ENCODE data around the gene DHRS7C. TPM values are rescaled to one million over a fixed set of nuclear protein-coding genes. Genes with fewer than 3 reads are reported as not detected.

The DHRS7C gene
- total RNA-seq, 1 experiment from 2014 or later, result not detected

DNA sequence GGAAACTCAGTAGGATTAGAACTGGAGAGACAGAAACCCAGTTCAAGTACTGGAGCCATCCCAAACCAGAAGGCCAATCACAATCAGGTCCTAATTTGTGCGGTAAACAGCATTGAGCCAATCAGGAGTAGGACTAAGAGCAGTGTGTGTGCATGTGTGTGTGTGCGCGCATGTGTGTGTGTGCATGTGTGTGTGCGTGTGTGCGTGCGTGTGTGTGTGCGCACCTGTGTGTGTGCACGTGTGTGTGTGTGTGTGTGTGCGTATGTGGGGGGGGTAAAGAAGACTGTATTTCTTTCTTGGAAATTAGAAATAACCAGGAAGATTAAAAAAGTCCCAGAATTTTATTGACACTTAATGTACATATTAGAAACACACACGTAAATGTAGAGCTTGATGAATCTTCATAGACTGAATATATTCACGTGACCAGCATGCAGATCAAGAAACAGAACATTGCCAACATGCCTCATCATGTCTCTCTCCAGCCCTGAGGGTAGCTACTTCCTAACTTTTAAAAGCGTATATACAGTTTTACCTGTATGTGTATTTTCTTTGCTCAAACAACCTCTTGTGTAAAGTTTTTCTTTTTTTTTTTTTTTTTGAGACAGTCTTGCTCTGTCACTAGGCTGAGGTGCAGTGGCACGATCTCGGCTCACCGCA is 919 bp upstream of the DHRS7C start:
- no peaks in the 10 kb centered on the region for H3K27me3 Mint-ChIP-seq (ENCODE audit: low read depth)
- H3K27ac Mint-ChIP-seq, result no peak overlapping the region
- POLR2A ChIA-PET, result no interaction called here
- no peaks in the 10 kb centered on the region for H3K36me3 Mint-ChIP-seq
- CTCF ChIA-PET, result no interaction called here
- no peak for ATAC-seq
- no peak for DNase-seq (ENCODE audit: low spot score)
- TF ChIP-seq ZNF423 (CRISPR knock-in tag; IDR thresholded peaks at IDR 0.05) (no peak), SMAD3 (CRISPR knock-in tag; IDR thresholded peaks at IDR 0.05; ENCODE audit: borderline replicate concordance) (no peak), TEAD4 (CRISPR knock-in tag; IDR thresholded peaks at IDR 0.05) (no peak), ZNF138 (CRISPR knock-in tag; conservative IDR thresholded peaks at IDR 0.05) (no peak), ZNF671 (CRISPR knock-in tag; IDR thresholded peaks at IDR 0.05) (no peak), KAT7 (CRISPR knock-in tag; IDR thresholded peaks at IDR 0.05; ENCODE audit: borderline replicate concordance) (no peak), HMGXB4 (CRISPR knock-in tag; IDR thresholded peaks at IDR 0.05) (no peak), ZNF425 (CRISPR knock-in tag; conservative IDR thresholded peaks at IDR 0.05) (no peak)
- TF ChIP-seq, protein P1, sequence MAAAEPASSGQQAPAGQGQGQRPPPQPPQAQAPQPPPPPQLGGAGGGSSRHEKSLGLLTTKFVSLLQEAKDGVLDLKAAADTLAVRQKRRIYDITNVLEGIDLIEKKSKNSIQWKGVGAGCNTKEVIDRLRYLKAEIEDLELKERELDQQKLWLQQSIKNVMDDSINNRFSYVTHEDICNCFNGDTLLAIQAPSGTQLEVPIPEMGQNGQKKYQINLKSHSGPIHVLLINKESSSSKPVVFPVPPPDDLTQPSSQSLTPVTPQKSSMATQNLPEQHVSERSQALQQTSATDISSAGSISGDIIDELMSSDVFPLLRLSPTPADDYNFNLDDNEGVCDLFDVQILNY (CRISPR knock-in tag; IDR thresholded peaks at IDR 0.05), result no peak
- H3K4me3 Mint-ChIP-seq, result no peak overlapping the region
- no peaks in the 10 kb centered on the region for H3K4me1 Mint-ChIP-seq
- H3K9me3 Mint-ChIP-seq, result no peaks in the 10 kb centered on the region

DNA sequence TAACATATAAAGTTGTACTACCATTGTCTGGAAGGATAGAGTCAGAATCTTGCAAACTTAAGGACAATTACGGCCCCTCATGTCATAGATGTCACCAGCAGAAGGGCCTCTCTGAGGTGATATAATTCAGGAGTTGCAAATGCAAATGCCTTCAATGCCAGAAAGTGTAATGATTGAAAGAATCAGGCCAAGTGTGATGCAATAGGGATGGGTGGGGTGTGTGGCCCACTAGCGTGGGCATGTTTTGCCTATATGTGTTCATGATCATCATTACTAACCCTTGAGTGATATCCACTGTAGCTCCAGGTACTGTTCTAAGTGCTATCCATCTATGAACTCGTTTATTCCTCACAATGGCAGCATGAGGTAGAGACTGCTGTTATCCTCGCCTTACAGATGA is 1.1 kb downstream of the DHRS7C start:
- CTCF ChIA-PET, result interaction anchor here (1.8 kb wide), 1 partner anchor 21 kb away, joined by 7 read pairs; no protein-coding TSS in a partner anchor
- no peak for ATAC-seq
- no peak for TF ChIP-seq SMAD4 (CRISPR knock-in tag; IDR thresholded peaks at IDR 0.05)
- TF ChIP-seq, protein P2, sequence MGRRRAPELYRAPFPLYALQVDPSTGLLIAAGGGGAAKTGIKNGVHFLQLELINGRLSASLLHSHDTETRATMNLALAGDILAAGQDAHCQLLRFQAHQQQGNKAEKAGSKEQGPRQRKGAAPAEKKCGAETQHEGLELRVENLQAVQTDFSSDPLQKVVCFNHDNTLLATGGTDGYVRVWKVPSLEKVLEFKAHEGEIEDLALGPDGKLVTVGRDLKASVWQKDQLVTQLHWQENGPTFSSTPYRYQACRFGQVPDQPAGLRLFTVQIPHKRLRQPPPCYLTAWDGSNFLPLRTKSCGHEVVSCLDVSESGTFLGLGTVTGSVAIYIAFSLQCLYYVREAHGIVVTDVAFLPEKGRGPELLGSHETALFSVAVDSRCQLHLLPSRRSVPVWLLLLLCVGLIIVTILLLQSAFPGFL (CRISPR knock-in tag; IDR thresholded peaks at IDR 0.05; ENCODE audit: borderline replicate concordance), result no peak
- TF ChIP-seq MXD4 (CRISPR knock-in tag; IDR thresholded peaks at IDR 0.05; ENCODE audit: borderline replicate concordance), result no peak
- TF ChIP-seq, protein P3, sequence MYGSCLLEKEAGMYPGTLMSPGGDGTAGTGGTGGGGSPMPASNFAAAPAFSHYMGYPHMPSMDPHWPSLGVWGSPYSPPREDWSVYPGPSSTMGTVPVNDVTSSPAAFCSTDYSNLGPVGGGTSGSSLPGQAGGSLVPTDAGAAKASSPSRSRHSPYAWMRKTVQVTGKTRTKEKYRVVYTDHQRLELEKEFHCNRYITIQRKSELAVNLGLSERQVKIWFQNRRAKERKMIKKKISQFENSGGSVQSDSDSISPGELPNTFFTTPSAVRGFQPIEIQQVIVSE (CRISPR knock-in tag; IDR thresholded peaks at IDR 0.05; ENCODE audit: borderline replicate concordance), result no peak
- TF ChIP-seq FOXJ3 (CRISPR knock-in tag; IDR thresholded peaks at IDR 0.05; ENCODE audit: borderline replicate concordance), result no peak
- POLR2A ChIA-PET, result no interaction called here
- H3K36me3 Mint-ChIP-seq, result no peaks in the 10 kb centered on the region
- no peaks in the 10 kb centered on the region for H3K27me3 Mint-ChIP-seq (ENCODE audit: low read depth)
- H3K27ac Mint-ChIP-seq, result no peak overlapping the region
- H3K4me3 Mint-ChIP-seq, result no peak overlapping the region
- DNase-seq (ENCODE audit: low spot score), result no peak
- H3K9me3 Mint-ChIP-seq, result no peaks in the 10 kb centered on the region
- no peaks in the 10 kb centered on the region for H3K4me1 Mint-ChIP-seq

DNA sequence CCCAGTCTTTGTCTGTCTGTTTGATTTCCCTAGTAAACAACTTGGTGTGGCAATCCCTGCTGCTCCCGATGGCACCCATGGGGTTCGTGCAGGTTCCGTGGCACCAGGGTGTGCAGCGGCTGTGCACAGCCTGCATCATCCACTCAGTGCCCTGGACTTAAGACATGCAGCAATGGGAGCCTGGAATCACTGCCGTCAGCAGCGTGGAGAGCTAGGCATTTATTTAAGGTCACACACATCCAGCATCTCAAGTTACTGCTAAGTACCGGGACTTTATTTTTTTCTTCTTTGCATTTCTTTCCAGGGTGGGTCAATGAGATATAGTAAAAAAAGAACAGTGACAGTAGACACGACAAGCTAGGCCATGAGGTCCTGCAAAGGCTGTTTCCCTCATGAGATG is 2.8 kb downstream of the DHRS7C start:
- H3K27me3 Mint-ChIP-seq (ENCODE audit: low read depth), result no peaks in the 10 kb centered on the region
- ATAC-seq (no peak), DNase-seq (ENCODE audit: low spot score) (no peak)
- no peak overlapping the region for H3K4me3 Mint-ChIP-seq
- no peaks in the 10 kb centered on the region for H3K36me3 Mint-ChIP-seq
- ChIA-PET POLR2A (no interaction called here), CTCF (interaction anchor here (5.2 kb wide), 1 partner anchor 20 kb away, joined by 27 read pairs; no protein-coding TSS in a partner anchor)
- no peaks in the 10 kb centered on the region for H3K9me3 Mint-ChIP-seq
- no peak overlapping the region for H3K27ac Mint-ChIP-seq
- H3K4me1 Mint-ChIP-seq, result no peaks in the 10 kb centered on the region
- TF ChIP-seq ETV6 (CRISPR knock-in tag; IDR thresholded peaks at IDR 0.05) (no peak), FOXJ3 (CRISPR knock-in tag; IDR thresholded peaks at IDR 0.05; ENCODE audit: borderline replicate concordance) (no peak), SMAD3 (CRISPR knock-in tag; IDR thresholded peaks at IDR 0.05; ENCODE audit: borderline replicate concordance) (no peak), PRDM15 (CRISPR knock-in tag; IDR thresholded peaks at IDR 0.05) (no peak), ZNF263 (CRISPR knock-in tag; IDR thresholded peaks at IDR 0.05; ENCODE audit: low read depth) (no peak), ZNF232 (CRISPR knock-in tag; IDR thresholded peaks at IDR 0.05) (no peak), TP53 (CRISPR knock-in tag; IDR thresholded peaks at IDR 0.05) (no peak)
- TF ChIP-seq, protein P4, sequence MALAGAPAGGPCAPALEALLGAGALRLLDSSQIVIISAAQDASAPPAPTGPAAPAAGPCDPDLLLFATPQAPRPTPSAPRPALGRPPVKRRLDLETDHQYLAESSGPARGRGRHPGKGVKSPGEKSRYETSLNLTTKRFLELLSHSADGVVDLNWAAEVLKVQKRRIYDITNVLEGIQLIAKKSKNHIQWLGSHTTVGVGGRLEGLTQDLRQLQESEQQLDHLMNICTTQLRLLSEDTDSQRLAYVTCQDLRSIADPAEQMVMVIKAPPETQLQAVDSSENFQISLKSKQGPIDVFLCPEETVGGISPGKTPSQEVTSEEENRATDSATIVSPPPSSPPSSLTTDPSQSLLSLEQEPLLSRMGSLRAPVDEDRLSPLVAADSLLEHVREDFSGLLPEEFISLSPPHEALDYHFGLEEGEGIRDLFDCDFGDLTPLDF (CRISPR knock-in tag; IDR thresholded peaks at IDR 0.05), result no peak

Data from WTC11 (cell line).